PC-9 (cell line): ENCODE measurements around the gene GDF10. TPM values are rescaled to one million over a fixed set of nuclear protein-coding genes. Genes with fewer than 3 reads are reported as not detected.

ENCODE experiments used
- BruUV-seq: library from RNA; stranded (reverse); fragments of 400-500 nt; replicated peaks from 2 replicates; lab custom pipeline; 2021; lab: Mats Ljungman, UMichigan
- CTCF ChIA-PET: fragments of 300-600 bp; sonication (Branson Sonifier 250); formaldehyde crosslinking; loops from one replicate; lab custom pipeline; 2022; ENCODE audit warnings: antibody characterized with exemption; lab: Charles Lee
- POLR2A ChIA-PET: fragments of 300-600 bp; sonication (Branson Sonifier 250); formaldehyde crosslinking; loops from one replicate; lab custom pipeline; 2022; ENCODE audit warnings: antibody characterized with exemption; ENCODE audit not compliant: unreplicated experiment; lab: Charles Lee
- DNase-seq, 2 experiments: peaks; one replicate each; pipeline versions ENCODE4 v3.0.0 to v3.0.0-alpha.2; 2015 to 2022; ENCODE audit warnings: mixed read lengths in 1 of 2
- H2AFZ ChIP-seq: fragments of 200-600 bp; sonication (generic); 2 replicates; pipeline ENCODE4 v1.8.1; 2017; ENCODE audit warnings: antibody characterized with exemption
- H3F3A ChIP-seq: fragments of 200-600 bp; sonication (generic); 2 replicates; pipeline ENCODE4 v1.8.1; 2017; ENCODE audit warnings: antibody characterized with exemption, mild to moderate bottlenecking, low read depth; ENCODE audit not compliant: insufficient read depth
- H3K27ac ChIP-seq: fragments of 200-600 bp; sonication (generic); 2 replicates; pipeline ENCODE4 v1.6.1; 2016; ENCODE audit warnings: mixed run types
- H3K27me3 ChIP-seq: fragments of 200-600 bp; sonication (generic); 2 replicates; pipeline ENCODE4 v1.6.1; 2016; ENCODE audit warnings: low read depth, mixed run types; ENCODE audit not compliant: insufficient read depth
- H3K36me3 ChIP-seq: fragments of 200-600 bp; sonication (generic); 2 replicates; pipeline ENCODE4 v1.6.1; 2016; ENCODE audit warnings: low read depth, mixed run types
- H3K4me1 ChIP-seq: fragments of 200-600 bp; sonication (generic); replicated peaks from 2 replicates; pipeline ENCODE4 v1.6.1; 2016; ENCODE audit warnings: mixed run types; ENCODE audit not compliant: insufficient read depth
- H3K4me2 ChIP-seq: fragments of 200-600 bp; sonication (generic); 2 replicates; pipeline ENCODE4 v1.6.1; 2017; ENCODE audit warnings: mixed run types
- H3K4me3 ChIP-seq: fragments of 200-600 bp; sonication (generic); 2 replicates; pipeline ENCODE4 v1.6.1; 2016; ENCODE audit warnings: mixed run types
- H3K79me2 ChIP-seq: fragments of 200-600 bp; sonication (generic); 2 replicates; pipeline ENCODE4 v1.6.1; 2017; ENCODE audit warnings: low read depth, mixed run types
- H3K9me2 ChIP-seq: fragments of 200-600 bp; sonication (generic); 2 replicates; pipeline ENCODE4 v1.8.1; 2017; ENCODE audit warnings: mild to moderate bottlenecking; ENCODE audit not compliant: insufficient read depth
- H3K9me3 ChIP-seq: fragments of 200-600 bp; sonication (generic); 2 replicates; pipeline ENCODE4 v1.8.1; 2016; ENCODE audit warnings: low read depth; ENCODE audit not compliant: insufficient read depth
- H4K20me1 ChIP-seq: fragments of 200-600 bp; sonication (generic); 2 replicates; pipeline ENCODE4 v1.8.1; 2017; ENCODE audit not compliant: insufficient read depth
- CTCF ChIP-seq: fragments of 200-600 bp; sonication (generic); conservative IDR thresholded peaks from 2 replicates; pipeline ENCODE4 v1.6.1; 2017; ENCODE audit warnings: mixed run types, antibody characterized with exemption, mild to moderate bottlenecking, moderate library complexity
- EZH2 ChIP-seq: fragments of 200-600 bp; sonication (generic); IDR thresholded peaks from 2 replicates; pipeline ENCODE4 v1.8.0; 2017; ENCODE audit warnings: antibody characterized with exemption, low read depth
- intact Hi-C: fragments of 100-400 bp; cut with micrococcal nuclease; formaldehyde crosslinking; loops from one replicate; pipeline ENCODE4 v1.10.0; 2022; ENCODE audit not compliant: unreplicated experiment
- total RNA-seq: library from RNA; stranded (reverse); gene quantifications from 2 replicates; pipeline ENCODE4 v1.2.3, GENCODE V29; 2021

Gene GDF10
- total RNA-seq, 1 experiment from 2014 or later = not detected

- Histone ChIP-seq H3K27ac (no peak overlapping the region), H3K4me2 (no peak overlapping the region), H3K27me3 (peaks cover 17% of the 10 kb centered on the region; the same call in 1 of the 2 replicates), H3K9me2 (no peaks in the 10 kb centered on the region), H3K4me1 (no peaks in the 10 kb centered on the region), H3K36me3 (no peaks in the 10 kb centered on the region), H3K9me3 (peaks cover 1% of the 10 kb centered on the region; the same call in 1 of the 2 replicates), H3K79me2 (no peaks in the 10 kb centered on the region), H4K20me1 (no peaks in the 10 kb centered on the region), H2AFZ (no peak overlapping the region), H3K4me3 (no peak overlapping the region), H3F3A (no peaks in the 10 kb centered on the region)
- DNase-seq = no peak
- TF ChIP-seq CTCF (no peak), EZH2 (no peak)
- intact Hi-C loops = no loop called here
- CTCF ChIA-PET = no interaction called here
- POLR2A ChIA-PET = no interaction called here
- BruUV-seq = no TSS peak
These were observed 38.9 kb upstream of the GDF10 start for GRCh38 chr10:47261121-47261520.

- Histone ChIP-seq H3K9me3 (peaks cover 6% of the 10 kb centered on the region; the same call in 1 of the 2 replicates), H3K36me3 (no peaks in the 10 kb centered on the region), H3K4me2 (no peak overlapping the region), H3K27me3 (peaks cover 17% of the 10 kb centered on the region; the same call in 1 of the 2 replicates), H3K9me2 (no peaks in the 10 kb centered on the region), H4K20me1 (no peaks in the 10 kb centered on the region), H2AFZ (no peak overlapping the region), H3K4me3 (no peak overlapping the region), H3F3A (no peaks in the 10 kb centered on the region), H3K79me2 (no peaks in the 10 kb centered on the region), H3K27ac (no peak overlapping the region), H3K4me1 (no peaks in the 10 kb centered on the region)
- DNase-seq = no peak
- TF ChIP-seq EZH2 (no peak), CTCF (no peak)
- ChIA-PET POLR2A (no interaction called here), CTCF (no interaction called here)
- no TSS peak for BruUV-seq
- intact Hi-C loops = no loop called here
These were observed 38.4 kb upstream of the GDF10 start for GRCh38 chr10:47261556-47261955.

GRCh38 chr10:47262606-47263533 is 37.1 kb upstream of the GDF10 start:
- no peaks in the 10 kb centered on the region for H4K20me1 ChIP-seq
- H3K4me2 ChIP-seq = no peak overlapping the region
- no peak overlapping the region for H2AFZ ChIP-seq
- H3K4me1 ChIP-seq = no peaks in the 10 kb centered on the region
- ChIA-PET CTCF (interaction anchor here (0.8 kb wide), 1 partner anchor 49 kb away, joined by 3 read pairs; no protein-coding TSS in a partner anchor), POLR2A (no interaction called here)
- intact Hi-C loops = no loop called here
- H3K27me3 ChIP-seq = peaks cover 17% of the 10 kb centered on the region; the same call in 1 of the 2 replicates
- DNase-seq = no peak
- H3K79me2 ChIP-seq = no peaks in the 10 kb centered on the region
- no TSS peak for BruUV-seq
- H3K4me3 ChIP-seq = no peak overlapping the region
- no peaks in the 10 kb centered on the region for H3F3A ChIP-seq
- no peak overlapping the region for H3K27ac ChIP-seq
- H3K36me3 ChIP-seq = no peaks in the 10 kb centered on the region
- TF ChIP-seq CTCF = no peak
- no peak for TF ChIP-seq EZH2
- peaks cover 7% of the 10 kb centered on the region; the same call in 1 of the 2 replicates for H3K9me3 ChIP-seq
- no peaks in the 10 kb centered on the region for H3K9me2 ChIP-seq
